GM12878 (cell line): ENCODE data around the gene ACO1.

Experiments
- HCFC1 ChIP-seq: fragments of 150-350 bp; IDR thresholded peaks from 2 replicates; pipeline ENCODE4 v1.6.1; 2014; ENCODE audit warnings: low read length
- MYC ChIP-seq: IDR thresholded peaks from 2 replicates; pipeline ENCODE4 v1.6.1; 2011; ENCODE audit warnings: mild to moderate bottlenecking, low read length, moderate library complexity, inconsistent platforms; ENCODE audit not compliant: insufficient read depth, insufficient replicate concordance, insufficient read length, severe bottlenecking
- POLR2A ChIP-seq: IDR thresholded peaks from 2 replicates; pipeline ENCODE4 v1.6.1; 2011; ENCODE audit warnings: low read depth, mild to moderate bottlenecking, low read length
- POLR2AphosphoS5 ChIP-seq: IDR thresholded peaks from 2 replicates; pipeline ENCODE4 v1.6.1; 2011; ENCODE audit warnings: mild to moderate bottlenecking, low read length, inconsistent platforms

- TF ChIP-seq POLR2A (no peak), POLR2AphosphoS5 (no peak), HCFC1 (no peak), MYC (no peak)
Observed at GRCh38 chr9:32404402-32404801, 20.0 kb downstream of the ACO1 start.
